Stimulated activated CD8-positive, alpha-beta memory T cell treated with anti-CD3 and anti-CD28 coated beads, Interleukin-7, amount 100 ng/mL, for 4 hours (primary cell): ENCODE data around the gene SPI1.
"Not testable (repeated sequence)": the region's sequence is repeated elsewhere in the genome, so short reads cannot be mapped to it uniquely, and the experiment has no call there.

ENCODE experiments used
- DNase-seq, 2 donors: peaks; one replicate each; pipeline ENCODE4 v3.0.0-alpha.2; 2020; ENCODE audit warnings: low read depth in 2 of 2

Gene SPI1

GRCh38 chr11:47340010-47340409, 38.3 kb downstream of the SPI1 start:
- no peak for DNase-seq

- no peak for DNase-seq
Measured at GRCh38 chr11:47338396-47339241, 39.7 kb downstream of the SPI1 start.

- DNase-seq: no peak
Measured at GRCh38 chr11:47337229-47337924, 41.0 kb downstream of the SPI1 start.

GRCh38 chr11:47336595-47336994, 41.8 kb downstream of the SPI1 start:
- no peak for DNase-seq

- DNase-seq: no peak
Measured at GRCh38 chr11:47335733-47336132, 42.6 kb downstream of the SPI1 start.

GRCh38 chr11:47334699-47335411, 43.5 kb downstream of the SPI1 start:
- not testable (repeated sequence) for DNase-seq

GRCh38 chr11:47333886-47334443, 44.4 kb downstream of the SPI1 start:
- no peak for DNase-seq

- no peak for DNase-seq
Measured at GRCh38 chr11:47333526-47333845, 44.9 kb downstream of the SPI1 start.

GRCh38 chr11:47332791-47333525, 45.4 kb downstream of the SPI1 start:
- no peak for DNase-seq

- no peak for DNase-seq
Measured at GRCh38 chr11:47332303-47332711, 46.0 kb downstream of the SPI1 start.

- no peak for DNase-seq
Measured at GRCh38 chr11:47331454-47332302, 46.7 kb downstream of the SPI1 start.

GRCh38 chr11:47329987-47330931, 48.1 kb downstream of the SPI1 start:
- no peak for DNase-seq

- no peak for DNase-seq
Measured at GRCh38 chr11:47329431-47329986, 48.8 kb downstream of the SPI1 start.

GRCh38 chr11:47328449-47329390, 49.6 kb downstream of the SPI1 start:
- no peak for DNase-seq

GRCh38 chr11:47327949-47328348, 50.4 kb downstream of the SPI1 start:
- no peak for DNase-seq

- DNase-seq: no peak
Measured at GRCh38 chr11:47327025-47327424, 51.3 kb downstream of the SPI1 start.

GRCh38 chr11:47326198-47326597, 52.1 kb downstream of the SPI1 start:
- no peak for DNase-seq
